Muscle layer of colon (tissue), 2 donors: ENCODE results near the gene KDM3A.

Experiments used
- H3K27ac ChIP-seq: one replicate; pipeline ENCODE4 v1.7.0; 2013; ENCODE audit warnings: low read depth, mild to moderate bottlenecking, low read length, moderate library complexity
- H3K27me3 ChIP-seq, 2 donors: one replicate each; pipeline ENCODE4 v1.7.0; 2013; ENCODE audit warnings: low read length in 2 of 2, mild to moderate bottlenecking in 2 of 2; ENCODE audit not compliant: insufficient read depth in 2 of 2, control insufficient read depth in 1 of 2
- H3K36me3 ChIP-seq: one replicate; pipeline ENCODE4 v1.7.0; 2013; ENCODE audit warnings: mild to moderate bottlenecking, low read length; ENCODE audit not compliant: insufficient read depth
- H3K4me1 ChIP-seq: one replicate; pipeline ENCODE4 v1.7.0; 2013; ENCODE audit warnings: mild to moderate bottlenecking, low read length; ENCODE audit not compliant: insufficient read depth
- H3K4me3 ChIP-seq, 2 donors: one replicate each; pipeline ENCODE4 v1.7.0; 2013; ENCODE audit warnings: low read length in 2 of 2, low read depth in 1 of 2, mild to moderate bottlenecking in 1 of 2, moderate library complexity in 1 of 2
- H3K9ac ChIP-seq: one replicate; pipeline ENCODE4 v1.7.0; 2013; ENCODE audit warnings: low read length
- H3K9me3 ChIP-seq: one replicate; pipeline ENCODE4 v1.7.0; 2013; ENCODE audit warnings: mild to moderate bottlenecking, low read length
- donor health status: abdominal sarcoma.
- donor health status: Adenocarcinoma of cecum.

The KDM3A gene

GRCh38 chr2:86522711-86523110 lies 81.5 kb downstream of the KDM3A start:
- H3K9me3 ChIP-seq: no peaks in the 10 kb centered on the region
- no peaks in the 10 kb centered on the region for H3K4me1 ChIP-seq
- no peak overlapping the region for H3K4me3 ChIP-seq
- H3K9ac ChIP-seq: no peak overlapping the region
- H3K27ac ChIP-seq: no peak overlapping the region
- H3K36me3 ChIP-seq: no peaks in the 10 kb centered on the region
- no peaks in the 10 kb centered on the region for H3K27me3 ChIP-seq

GRCh38 chr2:86523491-86523890 lies 82.3 kb downstream of the KDM3A start:
- Histone ChIP-seq H3K9me3 (no peaks in the 10 kb centered on the region), H3K36me3 (peaks cover 3% of the 10 kb centered on the region), H3K9ac (no peak overlapping the region), H3K27me3 (no peaks in the 10 kb centered on the region), H3K27ac (no peak overlapping the region), H3K4me3 (no peak overlapping the region), H3K4me1 (no peaks in the 10 kb centered on the region)

GRCh38 chr2:86525421-86526340 lies 84.5 kb downstream of the KDM3A start:
- Histone ChIP-seq H3K9me3 (no peaks in the 10 kb centered on the region), H3K4me3 (no peak overlapping the region), H3K27me3 (no peaks in the 10 kb centered on the region), H3K9ac (no peak overlapping the region), H3K36me3 (peaks cover 5% of the 10 kb centered on the region), H3K4me1 (no peaks in the 10 kb centered on the region), H3K27ac (no peak overlapping the region)

- H3K4me1 ChIP-seq: no peaks in the 10 kb centered on the region
- no peaks in the 10 kb centered on the region for H3K9me3 ChIP-seq
- H3K36me3 ChIP-seq: peaks cover under 1% of the 10 kb centered on the region
- H3K4me3 ChIP-seq: no peak overlapping the region
- H3K27me3 ChIP-seq: no peaks in the 10 kb centered on the region
- no peak overlapping the region for H3K27ac ChIP-seq
- no peak overlapping the region for H3K9ac ChIP-seq
Observed at GRCh38 chr2:86533589-86533988, 92.4 kb downstream of the KDM3A start.

- Histone ChIP-seq H3K36me3 (no peaks in the 10 kb centered on the region), H3K27ac (no peak overlapping the region), H3K4me3 (no peak overlapping the region), H3K9ac (no peak overlapping the region), H3K9me3 (no peaks in the 10 kb centered on the region), H3K27me3 (no peaks in the 10 kb centered on the region), H3K4me1 (no peaks in the 10 kb centered on the region)
Observed at GRCh38 chr2:86541334-86541733, 100.2 kb downstream of the KDM3A start.
